SK-N-SH (cell line): ENCODE measurements around the gene OXSM. TPM values are rescaled to one million over a fixed set of nuclear protein-coding genes. Genes with fewer than 3 reads are reported as not detected.

Experiments
- CTCF ChIA-PET: fragments of 300-600, 350-600 bp; formaldehyde crosslinking; extraction: SDS; loops from one replicate; lab custom pipeline; 2021; lab: Yijun Ruan, JAX
- POLR2A ChIA-PET: fragments of 350-600 bp; sonication (Branson Sonifier 250); formaldehyde crosslinking; extraction: SDS; loops from one replicate; lab custom pipeline; 2020; ENCODE audit warnings: antibody characterized with exemption, inconsistent platforms; lab: Yijun Ruan, JAX
- DNase-seq: peaks from one replicate; pipeline ENCODE4 v3.0.0; 2012
- H2AFZ ChIP-seq: fragments of 200-600 bp; sonication (generic); 2 replicates; pipeline ENCODE4 v1.8.1; 2016; ENCODE audit warnings: antibody characterized with exemption, mild to moderate bottlenecking, low read depth
- H3F3A ChIP-seq: fragments of 200-600 bp; sonication (generic); replicated peaks from 2 replicates; pipeline ENCODE3; 2016; ENCODE audit warnings: antibody characterized with exemption, mild to moderate bottlenecking; ENCODE audit not compliant: insufficient read depth
- H3K27ac ChIP-seq, 2 experiments: fragments of 200-500 bp in 1 of 2; fragments of 200-600 bp in 1 of 2; sonication (Bioruptor generic) in 1 of 2; sonication (generic), shearing (Covaris generic) in 1 of 2; 2 replicates each; pipeline versions ENCODE4 v1.5.1 to v1.6.1; 2014 to 2016; ENCODE audit warnings: low read depth in 2 of 2, inconsistent platforms in 1 of 2, low read length in 1 of 2, mild to moderate bottlenecking in 1 of 2, mixed read lengths in 1 of 2
- H3K27me3 ChIP-seq: fragments of 200-600 bp; sonication (generic), shearing (Covaris generic); 2 replicates; pipeline ENCODE4 v1.6.1; 2016; ENCODE audit warnings: mixed run types; ENCODE audit not compliant: insufficient read depth
- H3K36me3 ChIP-seq, 2 experiments: fragments of 200-500 bp in 1 of 2; fragments of 200-600 bp in 1 of 2; sonication (Bioruptor generic) in 1 of 2; sonication (generic) in 1 of 2; replicated peaks in 1 of 2; 2 replicates each; pipeline versions ENCODE3 to v1.5.1; 2014 to 2016; ENCODE audit warnings: low read length in 1 of 2, mild to moderate bottlenecking in 1 of 2; ENCODE audit not compliant: insufficient read depth in 2 of 2, control insufficient read depth in 1 of 2
- H3K4me1 ChIP-seq, 2 experiments: fragments of 200-500 bp in 1 of 2; fragments of 200-600 bp in 1 of 2; sonication (Bioruptor generic) in 1 of 2; sonication (generic), shearing (Covaris generic) in 1 of 2; 2 replicates each; pipeline versions ENCODE4 v1.5.1 to v1.6.1; 2014 to 2016; ENCODE audit warnings: low read depth in 1 of 2, low read length in 1 of 2, mixed run types in 1 of 2; ENCODE audit not compliant: insufficient read depth in 2 of 2, control insufficient read depth in 1 of 2
- H3K4me2 ChIP-seq: fragments of 200-600 bp; sonication (generic), shearing (Covaris generic); 2 replicates; pipeline ENCODE4 v1.6.1; 2017; ENCODE audit warnings: mixed run types
- H3K4me3 ChIP-seq, 2 experiments: fragments of 200-500 bp in 1 of 2; fragments of 200-600 bp in 1 of 2; sonication (Bioruptor generic) in 1 of 2; sonication (generic), shearing (Covaris generic) in 1 of 2; 2 replicates each; pipeline versions ENCODE4 v1.5.1 to v1.8.1; 2014 to 2016; ENCODE audit warnings: low read depth in 2 of 2, inconsistent platforms in 1 of 2, low read length in 1 of 2, mild to moderate bottlenecking in 1 of 2, mixed read lengths in 1 of 2, moderate library complexity in 1 of 2
- H3K79me2 ChIP-seq: fragments of 200-600 bp; sonication (generic); 2 replicates; pipeline ENCODE4 v1.8.1; 2017; ENCODE audit warnings: mild to moderate bottlenecking; ENCODE audit not compliant: insufficient read depth
- H3K9ac ChIP-seq: fragments of 200-600 bp; sonication (generic); 2 replicates; pipeline ENCODE4 v1.6.1; 2017; ENCODE audit warnings: mixed run types
- H3K9me2 ChIP-seq: fragments of 200-600 bp; sonication (generic); 2 replicates; pipeline ENCODE4 v1.6.1; 2017; ENCODE audit warnings: mixed run types
- H3K9me3 ChIP-seq: fragments of 200-600 bp; sonication (generic); 2 replicates; pipeline ENCODE4 v1.6.1; 2017; ENCODE audit warnings: mixed run types, mild to moderate bottlenecking, moderate library complexity
- H4K20me1 ChIP-seq: fragments of 200-600 bp; sonication (generic); 2 replicates; pipeline ENCODE4 v1.6.1; 2017; ENCODE audit warnings: mild to moderate bottlenecking, mixed run types; ENCODE audit not compliant: insufficient read depth
- CHD2 ChIP-seq: fragments of 150-350 bp; IDR thresholded peaks from 2 replicates; pipeline ENCODE4 v1.6.1; 2018; ENCODE audit warnings: low read length; ENCODE audit not compliant: partially characterized antibody
- EP300 ChIP-seq, 2 experiments: IDR thresholded peaks; 2 replicates each; pipeline versions ENCODE4 v1.4.0 to v1.6.1; 2012; ENCODE audit warnings: borderline replicate concordance in 1 of 2, low read depth in 1 of 2, low read length in 1 of 2
- EZH2phosphoT487 ChIP-seq: fragments of 200-600 bp; sonication (generic); IDR thresholded peaks from 2 replicates; pipeline ENCODE4 v1.6.1; 2017; ENCODE audit warnings: low read depth, mixed run types, mild to moderate bottlenecking, antibody characterized with exemption, moderate library complexity, borderline replicate concordance
- FOSL2 ChIP-seq: IDR thresholded peaks from 2 replicates; pipeline ENCODE4 v1.4.0; 2012; ENCODE audit warnings: low read depth, mild to moderate bottlenecking, moderate library complexity, borderline replicate concordance
- FOXJ3 ChIP-seq: sonication (generic); formaldehyde crosslinking; IDR thresholded peaks from 2 replicates; pipeline ENCODE4 v1.5.1; 2020; ENCODE audit warnings: mild to moderate bottlenecking, missing genetic modification reagents
- GATA2 ChIP-seq: sonication (generic); formaldehyde crosslinking; IDR thresholded peaks from 2 replicates; pipeline ENCODE4 v1.5.0; 2020; ENCODE audit warnings: mild to moderate bottlenecking, missing genetic modification reagents
- JUND ChIP-seq: IDR thresholded peaks from 2 replicates; pipeline ENCODE4 v1.4.0; 2012
- MEF2A ChIP-seq: IDR thresholded peaks from 2 replicates; pipeline ENCODE4 v1.4.0; 2012; ENCODE audit warnings: low read depth, borderline replicate concordance
- MXI1 ChIP-seq: IDR thresholded peaks from 2 replicates; pipeline ENCODE4 v1.6.1; 2012; ENCODE audit warnings: mild to moderate bottlenecking, low read depth, low read length, improper control_type of control experiment
- NRF1 ChIP-seq: IDR thresholded peaks from 2 replicates; pipeline ENCODE4 v1.6.1; 2012; ENCODE audit warnings: low read depth, mild to moderate bottlenecking, low read length
- POLR2AphosphoS5 ChIP-seq: IDR thresholded peaks from 2 replicates; pipeline ENCODE4 v1.6.1; 2012; ENCODE audit warnings: low read depth, low read length
- RAD21 ChIP-seq: IDR thresholded peaks from 2 replicates; pipeline ENCODE4 v1.6.1; 2012; ENCODE audit warnings: mild to moderate bottlenecking, low read length
- REST ChIP-seq: IDR thresholded peaks from 2 replicates; pipeline ENCODE4 v1.6.1; 2012; ENCODE audit warnings: mild to moderate bottlenecking, low read depth, low read length, moderate library complexity
- RFX5 ChIP-seq: IDR thresholded peaks from 2 replicates; pipeline ENCODE4 v1.6.1; 2012; ENCODE audit warnings: mild to moderate bottlenecking, improper control_type of control experiment, low read length
- RXRA ChIP-seq: IDR thresholded peaks from 2 replicates; pipeline ENCODE4 v1.4.0; 2012; ENCODE audit warnings: low read depth, mild to moderate bottlenecking, borderline replicate concordance
- SIN3A ChIP-seq: IDR thresholded peaks from 2 replicates; pipeline ENCODE4 v1.6.1; 2012; ENCODE audit warnings: low read depth, mild to moderate bottlenecking, low read length, moderate library complexity, borderline replicate concordance
- SMC3 ChIP-seq: IDR thresholded peaks from 2 replicates; pipeline ENCODE4 v1.6.1; 2012; ENCODE audit warnings: low read depth, low read length, improper control_type of control experiment
- TAF1 ChIP-seq: IDR thresholded peaks from 2 replicates; pipeline ENCODE4 v1.6.1; 2012; ENCODE audit warnings: low read depth, mild to moderate bottlenecking, low read length, moderate library complexity, borderline replicate concordance
- YY1 ChIP-seq: IDR thresholded peaks from 2 replicates; pipeline ENCODE4 v1.4.0; 2012; ENCODE audit warnings: low read depth, mild to moderate bottlenecking
- WGBS: methylation state at CpG from one replicate; pipeline ENCODE4 v1.1.6; 2017; ENCODE audit warnings: low lambda C conversion rate; 5-methylcytosine and 5-hydroxymethylcytosine counted together
- polyA plus RNA-seq, 3 experiments: library from polyadenylated mRNA; depleted of rRNA; stranded (reverse); fragments of >200 nt; gene quantifications; 2 replicates each; pipeline ENCODE4 v1.2.3, GENCODE V29; 2012

Gene OXSM
- polyA plus RNA-seq, 1 of the 3 experiments (the other 2 are of a cell fraction) = 12.1 TPM

GRCh38 chr3:25751725-25752124, 38.2 kb upstream of the OXSM start:
- no peaks in the 10 kb centered on the region for H3K9me3 ChIP-seq
- no peaks in the 10 kb centered on the region for H4K20me1 ChIP-seq
- H3K9me2 ChIP-seq = no peaks in the 10 kb centered on the region
- no peaks in the 10 kb centered on the region for H3K79me2 ChIP-seq
- peaks cover 34 to 52% of the 10 kb centered on the region in 2 experiments for H3K36me3 ChIP-seq
- POLR2A ChIA-PET = no interaction called here
- H2AFZ ChIP-seq = no peak overlapping the region
- TF ChIP-seq EP300 (IDR thresholded peaks at IDR 0.05; ENCODE audit: borderline replicate concordance in 1 of 2, low read depth in 1 of 2, low read length in 1 of 2) (no peak), CHD2 (no peak), MXI1 (no peak), SMC3 (no peak), FOXJ3 (CRISPR knock-in tag) (no peak), POLR2AphosphoS5 (no peak), RFX5 (no peak), YY1 (no peak), REST (no peak), JUND (no peak), EZH2phosphoT487 (no peak), MEF2A (no peak), SIN3A (no peak), TAF1 (no peak), GATA2 (CRISPR knock-in tag) (no peak), NRF1 (no peak), RXRA (no peak), FOSL2 (no peak), RAD21 (no peak)
- no peak overlapping the region for H3K9ac ChIP-seq
- no peaks in the 10 kb centered on the region for H3F3A ChIP-seq
- WGBS = 91% methylated on average over 1 of the region's 1 CpG
- no peak overlapping the region for H3K4me3 ChIP-seq
- CTCF ChIA-PET = interaction anchor here (0.7 kb wide), 1 partner anchor 41 kb away, joined by 3 read pairs; no protein-coding TSS in a partner anchor
- no peaks in the 10 kb centered on the region for H3K4me1 ChIP-seq
- H3K4me2 ChIP-seq = no peak overlapping the region
- H3K27me3 ChIP-seq = no peaks in the 10 kb centered on the region
- no peak for DNase-seq
- no peak overlapping the region for H3K27ac ChIP-seq
